ENCODE data around the gene ARG2.

- TF ChIP-seq CTCF (optimal IDR thresholded peaks at IDR 0.05 in 1 of 3, IDR thresholded peaks at IDR 0.05 in 1 of 3, conservative IDR thresholded peaks at IDR 0.05 in 1 of 3; ENCODE audit: extremely low read depth in 1 of 3, insufficient read depth in 2 of 3, low read length in 3 of 3) (no peak), EZH2 (IDR thresholded peaks at IDR 0.05; ENCODE audit: low read length) (no peak)
Measured at GRCh38 chr14:67679006-67679405, 59.3 kb downstream of the ARG2 start.

Measured in keratinocyte (primary cell).